NK-92 (cell line): Measurements from ENCODE around the gene RBM38.

Source experiments
- DNase-seq: peaks from one replicate; lab custom pipeline; 2025; ENCODE audit not compliant: unreplicated experiment; lab: John Stamatoyannopoulos, UW

RBM38 gene

DNA sequence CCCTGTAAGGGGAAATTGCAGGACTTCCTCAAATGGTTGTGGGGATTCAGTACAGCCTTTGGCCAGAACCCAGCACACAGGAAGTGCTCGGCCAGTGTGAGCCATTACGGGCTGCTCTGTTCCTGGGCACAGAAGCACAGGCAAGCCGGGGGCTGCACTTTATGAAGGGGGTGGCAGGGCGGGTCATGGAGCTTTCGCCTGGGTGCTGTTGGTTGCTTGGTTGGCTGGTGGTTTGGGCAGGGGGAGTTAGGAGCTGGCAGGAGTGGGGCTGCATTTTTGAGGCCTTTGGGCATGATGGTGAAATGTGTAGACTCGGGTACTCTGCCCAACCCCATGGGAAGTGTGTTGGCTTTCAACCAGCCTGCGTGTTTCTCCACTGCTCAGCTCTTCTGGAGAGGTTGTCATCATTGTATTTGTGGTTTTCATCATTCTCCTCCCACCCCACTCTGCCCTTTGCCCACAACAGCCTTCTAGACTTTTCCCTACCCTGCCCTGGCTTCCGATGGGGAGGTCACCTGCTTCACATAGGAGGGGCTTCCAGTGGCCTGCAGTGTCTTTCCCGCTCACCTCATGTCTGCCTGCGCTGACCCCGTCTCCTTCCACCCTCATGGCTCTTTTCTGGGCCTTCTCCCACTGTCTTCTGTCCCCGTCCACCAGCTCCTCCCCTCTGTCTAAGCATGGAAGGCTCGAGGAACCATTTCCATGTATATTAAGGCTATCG, 16.1 kb upstream of the RBM38 start:
- DNase-seq, result no peak

GRCh38 chr20:57375652-57376230, 15.5 kb upstream of the RBM38 start:
- DNase-seq, result no peak

- no peak for DNase-seq
Measured at GRCh38 chr20:57377350-57377749, 13.8 kb upstream of the RBM38 start.

GRCh38 chr20:57378107-57378506, 13.1 kb upstream of the RBM38 start:
- DNase-seq, result no peak

DNA sequence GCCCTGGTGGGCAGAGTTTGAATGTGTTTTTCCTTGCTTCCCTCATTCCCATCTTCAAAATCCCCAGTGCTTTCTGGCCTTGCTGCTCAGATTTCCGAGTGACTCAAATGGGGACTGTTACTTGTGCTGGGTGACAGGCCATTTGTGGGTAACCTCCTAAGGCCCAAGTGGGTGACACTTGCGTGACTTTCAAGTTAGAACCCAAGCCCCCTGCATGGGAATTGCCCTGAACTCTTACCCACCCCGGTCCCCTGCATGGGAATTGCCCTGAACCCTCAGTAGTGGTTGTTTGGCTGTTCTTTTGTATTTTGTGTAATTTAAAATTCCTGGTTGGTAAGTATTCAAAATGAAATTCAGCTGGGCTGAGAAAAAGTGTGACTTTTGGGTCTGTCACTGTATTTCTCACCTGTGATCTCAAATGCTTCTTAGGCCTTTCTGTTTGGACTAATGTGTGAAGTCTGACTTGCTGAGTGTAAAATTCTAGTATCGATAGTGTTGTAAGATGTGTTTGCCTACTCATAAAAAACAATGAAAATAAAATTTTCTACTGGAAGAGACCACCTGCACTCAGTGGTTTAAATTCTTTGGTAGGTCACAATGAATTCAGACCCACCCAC, 12.4 kb upstream of the RBM38 start:
- DNase-seq, result no peak

DNA sequence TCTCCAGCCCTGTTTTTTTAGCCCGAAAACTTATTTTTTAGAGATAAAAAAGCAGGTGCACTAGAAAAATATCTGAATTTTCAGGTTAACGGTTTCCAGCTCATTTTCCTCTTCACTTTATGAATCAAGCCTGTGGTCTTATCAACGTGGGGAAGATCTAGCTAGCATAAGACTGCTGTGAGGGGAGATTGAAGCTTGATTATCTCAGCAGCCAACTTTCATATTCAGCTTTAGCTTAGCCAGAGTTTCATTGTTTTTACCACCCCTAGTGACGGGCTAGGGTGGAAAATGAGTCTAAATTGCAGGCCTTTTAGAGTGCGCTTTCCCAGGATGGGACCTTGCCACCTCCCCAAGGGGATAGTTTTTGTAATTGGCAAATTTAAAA, 11.9 kb upstream of the RBM38 start:
- no peak for DNase-seq

DNA sequence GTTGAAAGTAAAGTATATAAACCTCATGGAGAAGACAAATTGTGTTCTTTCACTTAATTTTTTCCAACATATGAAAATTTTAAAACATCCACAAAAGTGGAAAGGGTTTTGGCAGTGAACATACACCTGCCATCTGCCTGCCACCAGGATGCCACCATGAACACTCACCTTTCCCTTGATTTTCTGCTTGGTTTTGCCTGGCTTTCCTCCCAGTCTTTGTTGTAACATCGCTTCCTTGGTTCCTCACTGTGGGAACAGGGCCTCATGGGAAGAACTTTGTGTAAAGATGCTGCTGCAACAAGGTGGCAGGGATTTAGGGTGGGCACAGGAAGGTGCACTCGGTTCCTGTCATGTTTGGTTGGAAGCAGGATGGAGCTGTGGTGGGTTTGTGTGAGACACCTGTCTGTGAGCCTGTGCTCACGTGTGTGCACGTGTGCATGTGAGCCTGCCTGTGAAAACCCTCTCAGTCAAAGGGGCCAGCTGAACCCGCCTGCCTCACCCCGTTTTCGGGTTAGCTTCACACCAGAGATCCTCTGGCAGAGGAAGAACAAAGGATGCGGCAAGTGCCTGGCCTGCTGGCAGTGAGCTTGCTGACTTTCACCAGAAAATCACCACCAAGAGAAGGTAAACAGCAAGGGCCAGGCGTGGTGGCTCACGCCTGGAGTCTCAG, 11.0 kb upstream of the RBM38 start:
- DNase-seq, result no peak

GRCh38 chr20:57381596-57382503, 9.3 kb upstream of the RBM38 start:
- no peak for DNase-seq

DNA sequence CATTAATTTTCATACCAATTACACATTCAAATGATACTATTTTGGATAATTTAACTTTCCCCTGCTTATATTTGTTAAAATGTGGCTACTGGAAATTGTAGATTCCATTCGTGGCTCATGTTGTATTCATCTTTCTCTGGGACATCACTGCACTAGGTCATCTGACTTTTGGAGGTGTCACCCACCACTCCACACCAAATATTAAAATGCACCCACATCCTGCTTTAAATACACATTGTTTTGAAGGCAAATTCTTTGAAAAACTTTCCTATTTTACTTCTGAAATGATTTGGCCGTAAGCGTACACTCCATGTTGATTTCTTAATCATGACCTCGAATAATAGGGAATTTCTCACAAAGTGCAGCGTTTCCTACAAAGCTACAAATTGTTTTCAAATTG, 8.7 kb upstream of the RBM38 start:
- no peak for DNase-seq

DNA sequence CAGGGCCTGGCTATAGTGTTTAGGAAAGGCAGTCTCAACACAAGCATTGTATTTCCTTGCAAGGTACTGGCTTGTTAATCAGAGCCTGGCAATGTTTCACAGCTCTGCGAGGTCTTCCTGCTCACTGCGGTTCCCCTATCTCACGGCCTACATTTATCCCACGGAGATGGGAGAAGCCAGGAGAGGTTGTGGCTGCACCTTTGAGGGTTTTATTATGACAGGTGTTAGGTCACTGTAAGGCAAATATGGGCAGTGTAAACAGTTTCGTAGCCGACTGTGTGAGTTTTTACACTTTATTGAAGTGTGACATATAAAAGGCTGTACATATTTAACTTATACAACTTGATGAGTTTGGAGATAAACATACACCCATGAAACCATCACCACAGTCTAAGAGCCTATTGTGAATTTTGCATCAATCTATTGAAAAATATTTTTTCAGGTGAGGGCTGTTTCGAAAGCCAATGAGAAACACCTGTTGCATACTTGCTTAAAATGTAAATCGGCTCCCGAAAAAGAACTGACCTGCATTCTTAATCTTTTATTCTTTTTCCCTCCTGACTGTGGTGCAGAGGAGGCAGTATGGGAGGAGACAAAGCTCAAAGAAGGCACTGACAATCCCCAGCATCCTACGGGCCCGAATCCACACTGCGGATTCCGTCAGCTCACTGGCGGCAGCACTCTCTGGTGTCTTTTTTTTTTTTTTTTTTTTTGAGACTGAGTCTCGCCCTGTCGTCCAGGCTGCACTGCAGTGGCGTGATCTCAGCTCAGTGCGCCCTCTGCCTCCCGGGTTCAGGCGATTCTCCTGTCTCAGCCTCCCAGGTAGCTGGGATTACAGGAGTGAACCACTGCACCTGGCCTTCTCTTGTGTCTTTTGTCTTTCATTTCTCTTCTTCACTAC, 7.5 kb upstream of the RBM38 start:
- no peak for DNase-seq

GRCh38 chr20:57384486-57384885, 6.7 kb upstream of the RBM38 start:
- no peak for DNase-seq

GRCh38 chr20:57384953-57385761, 6.0 kb upstream of the RBM38 start:
- DNase-seq, result no peak

GRCh38 chr20:57385940-57386339, 5.3 kb upstream of the RBM38 start:
- DNase-seq, result no peak

DNA sequence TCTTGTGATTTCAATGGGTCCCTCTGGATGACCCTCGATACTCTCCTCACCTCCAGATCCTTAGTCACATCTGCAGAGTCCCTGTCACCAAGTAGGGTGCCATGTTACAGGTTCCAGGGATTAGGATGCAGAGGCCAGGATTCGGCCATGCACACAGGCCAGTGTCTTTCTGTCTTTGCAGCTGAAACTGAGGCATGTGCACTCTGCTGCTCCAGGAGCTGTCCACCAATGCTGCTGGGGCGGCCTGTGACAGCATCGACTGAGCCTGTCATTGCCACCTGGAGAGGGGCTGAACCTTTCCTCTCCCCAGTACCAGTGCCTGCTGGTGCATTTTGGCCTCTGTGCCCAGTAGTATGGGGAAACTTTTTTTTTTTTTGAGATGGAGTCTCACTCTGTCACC, 4.4 kb upstream of the RBM38 start:
- DNase-seq, result no peak

- no peak for DNase-seq
Measured at GRCh38 chr20:57387463-57387862, 3.7 kb upstream of the RBM38 start.

DNA sequence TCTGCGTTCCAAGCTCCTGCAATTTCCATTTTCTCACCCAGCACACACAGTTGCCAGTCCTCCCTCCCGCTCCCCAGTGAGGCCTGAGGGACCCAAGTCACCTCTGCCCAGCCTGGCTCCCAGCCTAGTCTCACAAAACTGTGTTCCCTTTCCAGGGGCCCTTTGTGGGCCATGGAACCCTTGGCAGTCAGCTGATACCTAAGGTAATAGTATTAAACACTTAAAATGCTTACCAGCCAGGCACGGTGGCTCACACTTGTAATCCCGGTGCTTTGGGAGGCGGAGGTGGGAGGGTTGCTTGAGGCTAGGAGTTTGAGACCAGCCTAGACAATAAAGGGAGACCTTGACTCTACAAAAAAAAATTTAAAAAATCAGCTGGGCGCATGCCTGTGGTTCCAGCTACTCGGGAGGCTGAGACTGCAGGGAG, 3.2 kb upstream of the RBM38 start:
- no peak for DNase-seq

- no peak for DNase-seq
Measured at GRCh38 chr20:57388953-57389694, 2.1 kb upstream of the RBM38 start.
